Stimulated activated CD4-positive, alpha-beta T cell treated with anti-CD3 and anti-CD28 coated beads, Interleukin-2, amount 100 ng/mL, for 48 hours (primary cell): ENCODE data around the gene ANO6.
"Not testable (repeated sequence)": the region's sequence is repeated elsewhere in the genome, so short reads cannot be mapped to it uniquely, and the experiment has no call there.

ENCODE experiments used
- DNase-seq, 2 donors: peaks; one replicate each; pipeline ENCODE4 v3.0.0-alpha.2; 2020

Gene ANO6

DNA sequence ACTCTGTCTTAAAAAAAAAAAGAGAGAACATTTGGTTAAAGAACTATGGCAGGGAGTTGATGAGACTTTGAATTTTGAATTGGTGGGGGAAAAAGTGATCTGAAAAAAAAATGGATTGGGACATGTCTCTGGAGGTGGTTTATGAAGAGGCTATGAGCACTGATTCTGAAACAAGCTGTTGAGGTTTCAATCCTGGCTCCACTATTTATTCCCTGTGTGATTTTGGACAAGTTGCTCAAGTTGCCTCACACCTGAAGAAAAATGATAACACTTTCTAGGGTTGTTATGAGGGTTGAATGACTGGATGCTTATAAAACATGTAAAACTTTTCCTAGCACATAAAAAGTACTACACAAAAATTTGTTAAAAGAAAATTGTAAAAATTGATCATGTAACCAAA, 1.8 kb upstream of the ANO6 start:
- DNase-seq = no peak

DNA sequence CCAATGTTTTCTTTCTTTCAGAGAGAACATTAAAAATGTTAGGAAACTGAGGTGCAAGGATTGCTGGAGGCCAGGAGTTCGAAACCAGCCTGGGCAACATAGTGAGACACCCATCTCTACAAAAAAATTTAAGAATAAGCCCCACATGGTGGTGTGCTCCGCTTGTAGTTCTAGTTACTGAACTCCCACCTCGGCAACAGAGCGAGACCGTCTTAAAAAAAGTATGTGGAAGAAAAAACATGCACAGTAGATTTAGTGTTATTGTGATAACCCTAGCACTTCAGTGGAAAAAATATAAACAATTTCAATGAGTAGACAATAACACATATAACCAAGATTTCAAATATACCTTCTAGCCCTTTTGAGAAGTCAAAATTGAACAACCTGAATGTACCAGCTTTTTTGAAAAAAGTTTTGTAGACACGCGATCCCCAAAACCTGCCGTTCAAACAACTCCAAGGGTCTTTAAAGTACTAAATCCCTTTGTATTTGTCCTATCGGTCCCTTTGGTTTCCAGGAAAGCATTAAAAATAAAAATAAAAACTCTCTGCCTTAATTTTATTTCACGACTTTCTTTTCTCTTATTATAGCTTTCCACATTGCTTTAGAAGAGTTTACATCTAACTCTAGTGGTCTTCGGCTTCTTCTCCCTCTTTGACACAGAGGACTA, 1.0 kb upstream of the ANO6 start:
- DNase-seq = no peak

DNA sequence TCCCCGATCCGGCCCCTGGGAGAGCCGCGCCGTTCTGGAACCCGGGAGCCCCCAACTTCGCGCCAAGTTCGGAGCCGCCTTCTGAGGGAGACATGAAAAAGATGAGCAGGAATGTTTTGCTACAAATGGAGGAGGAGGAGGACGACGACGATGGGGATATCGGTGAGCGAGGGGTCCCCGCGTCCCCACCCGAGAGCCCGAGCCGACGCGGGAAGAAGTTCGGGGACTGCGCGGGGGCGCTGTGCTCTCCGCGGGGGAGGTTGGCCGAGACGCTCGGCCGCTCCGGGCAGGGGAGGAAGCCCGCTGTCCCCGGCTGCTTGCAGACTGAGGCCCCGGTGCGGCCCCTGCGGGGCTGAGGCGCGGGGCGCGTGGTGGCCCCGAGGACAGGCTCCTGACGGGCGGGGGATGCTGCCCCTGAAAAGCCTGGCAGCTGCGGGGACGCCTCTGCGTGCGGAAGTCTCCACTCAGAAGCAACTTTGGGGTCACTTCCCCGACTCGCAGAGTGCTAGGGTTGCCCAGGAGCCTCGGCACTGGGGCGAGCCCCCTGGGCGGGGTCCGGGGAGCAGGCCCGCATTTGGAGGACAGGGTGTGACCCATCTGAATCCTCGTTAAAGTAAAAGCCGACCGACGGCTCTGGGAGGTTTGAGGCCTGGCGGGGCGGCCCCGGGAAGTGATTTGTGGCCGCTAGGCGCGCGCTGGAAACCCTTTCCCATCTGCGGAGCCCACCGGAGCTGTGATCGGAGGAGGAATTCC, 511 bp downstream of the ANO6 start:
- peak; percentile 26 to 28 for DNase-seq

DNA sequence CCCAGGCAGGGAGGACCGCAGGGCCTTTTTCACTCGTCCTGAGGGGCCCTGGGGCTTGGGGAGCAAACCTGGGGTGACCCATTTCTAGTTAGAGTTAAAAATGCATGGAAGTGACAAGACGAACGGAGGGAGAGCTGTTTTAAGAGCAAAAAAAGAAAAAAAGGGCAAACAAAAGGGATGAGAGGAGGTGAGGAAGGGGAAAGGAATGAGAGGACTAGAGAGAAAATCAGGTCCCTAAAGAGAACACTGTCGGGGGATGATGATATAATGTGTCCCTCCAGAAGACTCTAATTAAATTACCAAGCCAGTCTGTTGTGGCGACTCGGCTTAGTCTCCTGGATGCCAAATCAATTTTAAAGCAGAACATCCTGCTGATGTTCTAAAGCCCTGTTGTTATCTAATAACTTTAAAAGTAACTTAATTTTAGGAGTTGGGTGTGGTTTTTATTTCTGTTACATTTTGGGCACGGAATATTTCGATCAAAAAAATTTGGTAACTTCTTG, 1.1 kb downstream of the ANO6 start:
- DNase-seq = no peak

DNA sequence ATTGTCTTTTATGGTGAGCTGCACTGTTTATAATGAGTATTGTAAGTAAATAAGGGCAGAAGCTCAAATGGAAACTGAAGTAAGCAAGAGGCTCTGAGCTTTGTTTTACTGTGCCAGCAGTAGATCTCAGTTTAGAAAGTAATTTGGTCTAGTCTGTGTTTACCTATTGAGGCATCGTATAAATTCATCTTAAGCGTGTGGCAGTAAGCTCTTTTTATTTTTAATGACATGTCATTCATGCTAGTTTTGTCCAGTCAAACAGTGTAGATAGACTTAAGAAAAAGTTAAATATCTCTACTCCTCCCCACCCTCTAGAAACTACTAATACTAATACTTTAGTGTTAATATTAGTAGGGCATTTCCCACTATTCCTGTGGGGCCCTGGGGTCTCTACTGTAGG, 2.0 kb downstream of the ANO6 start:
- DNase-seq = no peak

DNA sequence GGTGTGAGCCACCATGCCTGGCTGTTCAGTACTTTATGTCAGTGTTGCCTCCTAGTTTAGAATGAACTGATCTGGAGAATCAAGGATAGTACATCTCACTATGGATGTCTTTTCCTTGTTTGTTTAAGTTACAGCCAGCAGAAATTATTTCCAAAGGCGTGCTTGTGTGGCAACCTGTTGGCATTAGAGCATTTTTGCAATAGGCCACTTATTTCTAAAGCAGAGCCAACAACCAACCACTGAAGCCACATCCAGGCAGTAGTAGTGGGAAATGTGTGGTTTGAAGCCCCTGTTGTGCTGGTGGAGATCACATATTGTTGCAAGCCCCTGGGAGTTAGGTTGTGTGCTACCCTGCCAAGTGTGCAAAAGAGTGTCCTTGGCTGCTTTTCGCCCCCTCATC, 3.7 kb downstream of the ANO6 start:
- DNase-seq = no peak

DNA sequence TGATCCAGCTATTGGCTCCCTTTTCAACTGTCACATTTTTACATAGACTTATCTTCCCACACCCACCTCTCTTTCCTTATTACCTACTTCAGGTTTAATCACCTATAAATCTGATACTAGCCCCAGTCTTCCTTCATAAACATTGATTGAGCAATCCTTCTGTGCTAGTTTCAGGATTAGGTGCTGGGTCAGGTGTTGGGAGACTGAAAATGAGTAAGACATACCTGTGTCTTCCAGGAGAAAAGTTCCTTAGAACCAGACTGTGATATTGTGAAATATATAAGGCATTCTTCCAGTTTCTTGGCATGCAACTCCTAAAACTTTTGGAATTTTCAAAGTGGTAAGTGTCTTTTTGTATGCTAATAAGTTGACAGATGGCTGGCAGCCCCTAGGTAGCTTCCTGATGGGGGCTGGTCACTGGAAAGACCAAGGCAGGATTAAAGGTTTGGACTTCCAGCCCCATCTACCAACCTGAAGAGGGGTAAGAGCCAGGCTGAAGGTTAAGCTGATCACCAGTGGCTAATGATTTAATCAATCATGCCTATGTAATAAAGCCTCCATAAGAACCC, 4.6 kb downstream of the ANO6 start:
- no peak for DNase-seq

DNA sequence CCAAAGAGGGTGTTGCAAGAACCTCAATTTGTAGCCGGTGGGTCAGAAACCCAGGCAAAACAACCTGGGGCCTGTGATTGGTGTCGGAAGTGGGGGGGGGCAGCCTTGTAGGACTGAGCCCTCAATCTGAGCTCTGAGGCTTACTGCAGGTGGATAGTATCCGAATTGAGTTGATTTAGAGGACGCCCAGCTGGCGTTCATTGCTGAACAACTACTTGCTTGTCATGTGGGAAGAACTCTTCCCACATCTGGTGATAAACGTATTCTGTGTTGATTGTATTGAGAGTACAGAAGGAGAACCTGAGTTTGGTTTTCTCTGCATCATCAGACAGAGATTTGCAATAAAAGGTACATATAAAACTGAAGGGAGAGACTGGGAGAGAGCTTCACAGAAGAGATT, 5.1 kb downstream of the ANO6 start:
- DNase-seq = no peak

DNA sequence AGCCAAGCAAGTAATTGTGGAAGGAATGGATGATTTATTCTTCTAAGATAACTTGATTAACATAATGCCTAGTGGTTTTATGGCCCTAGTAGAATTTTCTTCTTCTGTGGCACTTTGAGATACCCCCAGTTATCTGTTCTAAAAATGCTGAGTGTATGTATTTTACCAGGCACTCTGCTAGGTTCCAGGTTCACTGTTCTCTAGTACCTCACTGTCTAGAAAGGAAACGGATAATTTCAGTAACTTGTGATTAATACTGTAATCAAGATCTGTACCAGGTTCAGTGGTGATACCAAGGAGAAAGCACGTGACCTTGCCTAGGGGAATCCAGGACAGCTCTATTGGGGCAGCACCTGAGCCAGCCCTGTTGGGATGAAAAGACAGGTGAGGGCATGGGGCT, 8.0 kb downstream of the ANO6 start:
- no peak for DNase-seq

DNA sequence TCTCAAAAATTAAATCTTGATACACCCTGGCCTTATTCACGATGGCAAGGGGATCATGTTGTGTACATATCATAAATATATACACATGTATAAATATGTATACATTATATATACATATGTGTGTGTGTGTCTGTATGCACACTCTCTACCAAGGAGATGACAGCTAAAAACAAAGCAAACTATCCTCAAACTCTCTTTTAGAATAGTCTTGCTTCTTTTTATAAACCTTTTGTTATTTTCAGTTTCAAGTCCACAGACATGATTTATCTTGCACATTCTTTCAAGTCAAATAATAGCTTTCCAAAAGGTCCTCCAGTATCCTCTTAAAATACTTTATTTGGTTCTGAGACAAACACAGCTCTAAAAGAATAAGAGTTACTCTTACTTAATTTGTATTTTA, 8.4 kb downstream of the ANO6 start:
- no peak for DNase-seq

DNA sequence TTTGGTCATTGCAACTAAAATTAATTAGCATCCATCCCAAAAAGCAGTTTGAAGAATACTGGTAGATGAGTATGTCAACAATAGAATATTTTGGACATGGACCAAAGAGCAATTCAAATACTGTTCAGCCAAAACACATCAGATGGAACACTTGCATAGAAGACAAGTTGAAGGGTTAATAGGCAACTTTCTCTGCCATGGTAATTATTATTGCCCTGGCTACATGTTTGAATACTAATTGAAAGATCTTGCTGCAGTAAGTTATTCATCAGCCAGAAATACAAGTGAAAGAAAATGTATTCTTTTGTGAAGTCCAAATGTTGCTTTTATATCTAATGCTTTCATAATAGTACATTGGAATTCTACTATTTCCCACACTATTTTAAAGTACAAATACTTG, 10.1 kb downstream of the ANO6 start:
- DNase-seq = no peak

DNA sequence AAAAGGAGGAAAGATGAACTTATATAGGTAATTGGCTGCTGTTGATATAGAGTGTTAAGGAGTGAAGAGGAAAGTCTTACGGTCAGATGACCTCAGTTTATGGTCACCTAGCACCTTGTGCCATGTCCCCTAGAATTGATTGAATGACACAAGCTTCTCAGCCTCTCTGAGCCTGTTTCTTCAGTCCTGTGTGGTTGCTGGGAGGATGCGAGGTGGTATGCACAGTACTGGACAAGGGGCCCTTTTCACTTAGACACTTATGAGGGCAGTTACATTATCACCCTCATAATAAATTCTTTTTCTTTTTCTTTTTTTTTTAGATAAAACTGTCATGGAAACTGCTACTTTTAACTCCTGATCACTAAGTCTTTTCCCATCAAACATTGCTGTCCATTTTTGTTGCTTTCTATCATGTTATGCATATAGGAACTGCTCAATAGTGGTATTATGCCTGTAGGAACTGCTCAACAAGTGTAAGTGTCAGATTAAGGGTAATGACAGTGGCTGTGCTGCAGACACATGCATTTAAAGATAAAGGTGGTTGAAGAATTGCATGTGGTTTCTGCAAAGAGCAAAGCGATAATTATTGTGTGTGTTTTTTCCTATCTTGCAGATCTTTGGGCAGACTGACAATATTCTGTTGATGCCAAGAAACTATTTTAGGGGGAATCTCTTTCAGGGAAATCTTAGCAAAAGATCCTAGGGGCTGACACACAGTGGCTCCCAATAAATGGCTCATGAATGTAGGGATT, 11.6 kb downstream of the ANO6 start:
- no peak for DNase-seq

DNA sequence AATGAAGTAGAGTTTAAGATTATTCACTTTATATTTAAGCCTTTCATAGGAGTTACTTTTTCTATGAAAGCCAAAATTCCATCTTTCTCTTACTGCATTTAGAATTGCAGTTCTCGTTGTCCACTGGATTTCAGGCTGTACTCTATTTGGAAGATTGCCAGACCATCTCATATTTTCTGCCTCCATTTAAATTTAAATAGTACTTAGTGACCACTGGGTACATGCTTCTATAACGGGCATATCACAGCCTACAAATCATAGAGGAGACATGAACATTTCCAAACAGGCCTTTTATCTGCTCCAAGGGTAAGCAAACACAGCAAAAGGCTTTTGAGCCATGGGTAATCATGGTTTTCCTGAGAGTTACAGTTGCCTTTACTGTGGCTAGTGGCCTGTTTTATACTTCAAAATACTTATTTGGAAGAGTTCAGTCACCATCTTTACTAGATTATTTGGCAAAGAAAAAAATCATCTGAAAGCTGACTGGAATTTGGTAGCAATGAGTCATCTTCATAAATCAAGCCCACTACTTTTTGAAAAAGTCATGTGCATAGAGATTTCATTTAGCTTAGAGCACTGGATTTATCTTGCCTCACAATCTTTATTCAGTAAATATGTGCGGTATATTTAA, 15.7 kb downstream of the ANO6 start:
- no peak for DNase-seq

DNA sequence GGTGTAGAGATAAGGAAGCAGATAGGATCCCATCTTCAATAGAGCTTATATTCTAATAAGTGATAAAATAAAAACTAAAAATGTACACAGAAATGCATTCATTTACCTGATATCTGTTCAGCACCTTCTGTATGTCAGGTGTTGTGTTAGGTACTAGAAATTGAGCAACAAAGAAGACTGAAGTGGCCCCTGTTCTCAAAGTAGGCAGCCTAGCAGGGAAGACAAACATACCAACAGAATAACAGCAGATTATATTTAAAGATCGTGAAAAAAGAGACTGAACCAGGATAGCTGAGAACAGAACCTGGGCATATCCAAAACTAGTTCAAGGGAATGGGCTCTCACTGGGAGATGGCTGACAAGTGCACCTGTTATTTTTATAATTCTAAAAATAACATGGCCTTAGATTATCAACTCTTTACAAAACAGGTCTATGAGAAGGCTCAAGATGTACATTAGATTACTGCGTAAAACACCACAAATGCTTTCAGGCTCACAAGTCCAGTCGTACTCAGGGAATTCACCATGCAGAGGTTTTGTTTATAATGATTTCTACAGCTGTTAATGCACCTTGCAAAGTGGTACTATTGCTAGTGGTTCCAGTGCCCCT, 16.4 kb downstream of the ANO6 start:
- DNase-seq = no peak

DNA sequence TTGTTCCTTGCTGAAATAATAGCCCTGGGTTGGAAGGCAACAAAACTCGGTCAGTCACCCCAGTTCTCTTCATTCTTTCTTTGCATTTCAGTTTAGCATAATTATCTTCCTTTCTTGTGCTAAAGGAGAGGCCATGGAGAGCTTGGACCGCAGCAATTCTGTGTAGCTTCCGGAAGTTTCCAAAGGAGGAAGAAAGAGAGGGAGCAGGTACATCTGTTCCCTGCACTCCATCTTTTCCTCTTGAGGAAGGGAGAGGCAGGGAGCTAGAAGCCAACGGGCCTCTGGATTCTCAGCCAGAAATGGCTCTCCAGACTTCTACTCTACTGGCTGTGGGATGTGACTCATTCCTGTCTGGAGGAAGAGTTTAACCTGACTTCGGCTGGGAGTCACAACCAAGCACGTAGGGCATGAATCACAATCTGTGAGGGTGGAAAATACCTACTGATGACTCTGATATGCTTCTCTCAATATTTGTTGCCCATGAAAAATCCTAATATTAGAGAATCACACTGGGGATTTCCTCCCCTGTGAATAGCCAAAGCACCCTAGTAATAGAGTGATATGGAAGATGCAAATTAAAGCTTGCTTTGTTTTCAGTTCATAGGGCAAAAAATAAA, 17.0 kb downstream of the ANO6 start:
- DNase-seq = peak in 1 of 2 donors; percentile 30

DNA sequence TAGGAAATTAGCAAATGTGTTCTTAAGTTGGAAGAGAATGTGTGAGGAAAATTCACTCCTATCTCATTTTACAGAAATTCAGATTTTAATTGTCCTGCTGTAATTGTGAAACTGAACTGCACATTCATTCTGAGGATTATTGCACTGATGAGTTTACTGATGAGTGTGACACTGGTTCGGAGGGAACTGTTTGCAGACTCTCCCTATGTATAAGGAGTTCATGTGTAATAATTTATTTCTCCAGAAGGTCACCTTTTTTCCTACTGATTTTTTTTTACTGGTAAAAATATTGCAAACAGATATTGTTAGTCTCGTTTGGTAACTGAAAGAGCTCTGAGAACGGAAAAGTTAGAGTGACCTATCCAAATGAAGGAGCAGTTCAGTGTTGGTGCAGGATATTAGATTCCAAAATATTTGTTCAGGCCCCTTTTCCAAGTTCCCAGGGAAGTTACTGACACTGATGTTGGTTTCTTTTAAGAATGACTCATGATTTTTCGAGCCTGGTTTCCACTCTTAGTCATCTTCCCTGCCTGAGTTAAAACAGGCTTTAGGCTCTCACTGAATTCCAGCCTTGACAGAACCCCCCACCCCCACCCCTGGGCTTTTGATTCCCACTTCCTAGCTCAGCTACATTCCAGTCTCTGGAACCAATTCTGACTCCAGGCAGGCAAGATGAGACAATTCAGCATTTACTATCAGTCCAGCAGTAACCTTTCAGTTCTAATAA, 18.4 kb downstream of the ANO6 start:
- no peak for DNase-seq

DNA sequence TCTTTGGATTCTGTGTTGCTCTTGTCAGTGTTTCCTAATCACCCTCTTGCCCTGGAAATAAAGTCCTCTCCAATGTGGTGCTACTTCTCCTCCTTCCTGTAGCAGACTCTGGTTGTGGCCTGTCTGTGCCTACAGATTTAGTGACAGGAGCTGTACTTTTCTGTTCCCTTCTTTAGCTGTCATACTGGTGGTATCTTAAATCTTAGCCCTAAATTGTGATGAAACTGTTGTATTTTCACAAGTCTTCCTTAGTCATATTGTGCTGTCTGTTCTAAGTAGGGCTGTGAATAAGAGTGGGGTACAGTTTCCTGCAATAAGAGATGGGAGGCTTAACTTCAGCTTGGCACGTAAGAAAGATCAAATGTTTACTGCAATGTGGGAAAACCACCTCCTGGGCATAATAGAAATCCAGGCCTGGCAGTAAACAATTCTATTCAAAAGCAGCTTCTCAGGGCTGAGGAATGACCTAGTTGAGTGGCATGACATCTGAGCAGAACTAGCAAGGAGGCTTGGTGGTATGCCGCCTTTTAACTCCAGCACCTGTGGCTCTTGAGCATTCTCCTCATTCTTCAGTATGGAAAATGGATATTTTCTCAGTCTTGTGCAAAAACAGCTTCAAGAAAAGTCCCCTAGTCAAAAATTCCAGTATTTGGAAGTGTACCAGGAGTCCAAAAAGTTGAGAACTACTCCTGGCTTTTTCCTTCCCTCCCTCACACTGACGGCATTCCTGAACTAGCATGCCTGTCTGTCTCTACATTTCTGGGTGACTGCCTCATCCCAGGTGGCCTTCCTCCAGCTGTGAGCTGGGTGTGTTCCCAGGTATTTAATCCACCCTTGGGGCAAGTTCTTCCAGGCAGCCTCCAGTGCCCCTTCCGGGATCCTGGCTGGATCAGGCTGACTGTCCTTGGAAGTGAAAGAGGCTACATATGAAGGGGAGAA, 19.5 kb downstream of the ANO6 start:
- no peak for DNase-seq

DNA sequence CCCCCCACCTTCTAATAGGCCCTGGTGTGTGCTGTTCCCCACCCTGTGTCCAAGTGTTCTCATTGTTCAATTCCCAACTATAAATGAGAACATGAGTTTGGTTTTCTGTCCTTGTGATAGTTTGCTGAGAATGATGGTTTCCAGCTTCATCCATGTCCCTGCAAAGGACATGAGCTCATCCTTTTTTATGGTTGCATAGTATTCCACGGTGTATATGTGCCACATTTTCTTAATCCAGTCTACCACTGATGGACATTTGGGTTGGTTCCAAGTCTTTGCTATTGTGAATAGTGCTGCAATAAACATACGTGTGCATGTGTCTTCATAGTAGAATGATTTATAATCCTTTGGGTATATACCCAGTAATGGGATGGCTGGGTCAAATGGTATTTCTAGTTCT, 20.5 kb downstream of the ANO6 start:
- not testable (repeated sequence) for DNase-seq

DNA sequence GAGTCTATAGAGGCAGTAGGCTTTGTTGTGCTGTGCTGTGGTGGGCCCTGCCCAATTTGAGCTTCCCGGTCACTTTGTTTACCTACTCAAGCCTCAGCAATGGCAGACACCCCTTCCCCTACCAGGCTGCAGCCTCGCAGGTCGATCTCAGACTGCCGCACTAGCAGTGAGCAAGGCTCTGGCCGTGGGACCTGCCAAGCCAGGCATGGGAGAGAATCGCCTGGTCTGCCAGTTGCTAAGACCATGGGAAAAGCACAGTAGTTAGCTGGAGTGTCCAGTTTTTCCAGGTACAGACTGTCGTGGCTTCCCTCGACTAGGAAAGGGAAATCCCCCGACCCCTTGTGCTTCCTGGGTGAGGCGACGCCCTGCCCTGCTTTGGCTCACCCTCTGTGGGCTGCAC, 26.3 kb downstream of the ANO6 start:
- DNase-seq = no peak

DNA sequence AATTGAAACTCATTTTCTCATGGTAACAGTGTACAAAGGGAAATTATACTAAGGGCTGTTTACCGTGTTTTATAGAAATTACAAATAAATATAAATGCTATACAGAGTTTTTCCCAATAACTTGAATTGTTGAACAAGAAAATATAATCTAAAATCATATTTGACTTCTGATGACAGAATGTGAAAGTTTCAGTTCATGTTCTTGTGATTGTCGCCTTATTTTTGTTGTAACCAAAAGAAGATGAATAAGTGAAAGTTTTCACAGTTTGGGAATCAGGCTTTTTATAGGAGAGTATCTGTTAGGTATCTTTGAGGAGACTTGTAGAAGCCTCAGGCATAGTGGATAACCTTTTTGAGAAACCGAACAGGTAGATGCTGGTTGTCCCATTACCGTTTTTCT, 28.1 kb downstream of the ANO6 start:
- DNase-seq = no peak
